Calu3 (cell line): Measurements from ENCODE around the gene AJAP1. TPM values are rescaled to one million over a fixed set of nuclear protein-coding genes. Genes with fewer than 3 reads are reported as not detected.

Experiments used
- BruUV-seq: library from RNA; stranded (reverse); fragments of 400-500 nt; replicated peaks from 2 replicates; lab custom pipeline; 2021; lab: Mats Ljungman, UMichigan
- CTCF ChIA-PET: fragments of 300-600 bp; sonication (Branson Sonifier 250); formaldehyde crosslinking; loops from one replicate; lab custom pipeline; 2022; ENCODE audit warnings: antibody characterized with exemption; lab: Charles Lee
- DNase-seq: peaks from one replicate; pipeline ENCODE4 v3.0.0; 2022
- H3K27ac Mint-ChIP-seq: one replicate; pipeline ENCODE4 v1.8.0; 2022; ENCODE audit warnings: mixed read lengths; ENCODE audit not compliant: unreplicated experiment
- H3K27me3 Mint-ChIP-seq: one replicate; pipeline ENCODE4 v1.8.0; 2022; ENCODE audit warnings: mixed read lengths; ENCODE audit not compliant: unreplicated experiment
- H3K36me3 Mint-ChIP-seq: one replicate; pipeline ENCODE4 v1.8.0; 2022; ENCODE audit warnings: mild to moderate bottlenecking, moderate library complexity, mixed read lengths; ENCODE audit not compliant: insufficient read depth, unreplicated experiment
- H3K4me1 Mint-ChIP-seq: one replicate; pipeline ENCODE4 v1.8.0; 2022; ENCODE audit warnings: mild to moderate bottlenecking, low read depth, mixed read lengths; ENCODE audit not compliant: unreplicated experiment
- H3K4me3 Mint-ChIP-seq: one replicate; pipeline ENCODE4 v1.8.0; 2022; ENCODE audit warnings: mild to moderate bottlenecking, low read depth, moderate library complexity, mixed read lengths; ENCODE audit not compliant: unreplicated experiment
- H3K9me3 Mint-ChIP-seq: one replicate; pipeline ENCODE4 v1.8.0; 2022; ENCODE audit warnings: low read depth, mixed read lengths; ENCODE audit not compliant: unreplicated experiment
- CTCF ChIP-seq: fragments of 200-600 bp; IDR thresholded peaks from one replicate; pipeline ENCODE4 v1.8.0; 2022; ENCODE audit warnings: antibody characterized with exemption; ENCODE audit not compliant: unreplicated experiment
- intact Hi-C: fragments of 100-400 bp; cut with micrococcal nuclease; formaldehyde crosslinking; loops from one replicate; pipeline ENCODE4 v1.10.0; 2022; ENCODE audit not compliant: unreplicated experiment
- total RNA-seq: library from RNA; stranded (reverse); gene quantifications from 2 replicates; pipeline ENCODE4 v1.2.3, GENCODE V29; 2022

Gene AJAP1
- total RNA-seq, 1 experiment from 2014 or later, result not detected

DNA sequence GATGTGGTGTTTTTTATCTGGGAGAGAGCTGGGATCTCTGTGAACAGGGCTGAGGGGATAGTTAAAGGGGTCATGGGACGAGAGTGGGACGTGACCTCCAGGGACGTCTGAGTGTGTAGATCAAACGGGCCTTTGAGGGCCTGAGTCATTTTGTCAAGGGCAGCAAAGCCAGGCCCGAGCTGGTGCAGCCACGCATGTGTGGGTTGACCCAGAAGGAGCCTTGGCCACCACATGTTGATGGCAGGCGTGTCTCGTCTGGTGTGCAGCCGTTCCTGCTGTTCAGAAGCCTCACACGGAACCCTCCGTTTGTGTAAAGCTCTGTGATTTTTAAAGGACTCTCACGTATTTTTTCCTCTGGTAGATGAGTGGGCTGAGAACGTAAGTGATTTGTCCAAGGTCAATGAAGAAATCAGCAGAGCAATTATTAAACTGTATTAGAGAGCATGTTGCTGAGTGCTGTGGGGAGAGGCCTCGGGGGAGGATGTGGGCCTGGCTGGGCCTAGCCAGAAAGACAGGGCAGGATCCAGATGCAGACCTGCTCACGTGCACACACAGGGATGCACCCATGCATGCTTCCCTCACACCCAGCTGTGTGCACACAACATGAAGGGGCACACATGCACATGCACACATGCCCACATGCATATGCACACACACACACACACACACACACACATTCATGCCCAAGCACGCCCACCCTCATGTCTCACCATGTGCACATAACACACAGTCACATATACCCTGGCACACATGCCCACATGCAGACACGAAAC is 89.8 kb downstream of the AJAP1 start:
- no peak overlapping the region for H3K4me3 Mint-ChIP-seq
- peaks cover 5% of the 10 kb centered on the region for H3K9me3 Mint-ChIP-seq
- H3K27ac Mint-ChIP-seq, result no peak overlapping the region
- no peaks in the 10 kb centered on the region for H3K27me3 Mint-ChIP-seq
- CTCF ChIA-PET, result no interaction called here
- TF ChIP-seq CTCF, result no peak
- H3K4me1 Mint-ChIP-seq, result no peaks in the 10 kb centered on the region
- intact Hi-C loops, result no loop called here
- H3K36me3 Mint-ChIP-seq, result no peaks in the 10 kb centered on the region
- BruUV-seq, result no TSS peak
- DNase-seq, result no peak

DNA sequence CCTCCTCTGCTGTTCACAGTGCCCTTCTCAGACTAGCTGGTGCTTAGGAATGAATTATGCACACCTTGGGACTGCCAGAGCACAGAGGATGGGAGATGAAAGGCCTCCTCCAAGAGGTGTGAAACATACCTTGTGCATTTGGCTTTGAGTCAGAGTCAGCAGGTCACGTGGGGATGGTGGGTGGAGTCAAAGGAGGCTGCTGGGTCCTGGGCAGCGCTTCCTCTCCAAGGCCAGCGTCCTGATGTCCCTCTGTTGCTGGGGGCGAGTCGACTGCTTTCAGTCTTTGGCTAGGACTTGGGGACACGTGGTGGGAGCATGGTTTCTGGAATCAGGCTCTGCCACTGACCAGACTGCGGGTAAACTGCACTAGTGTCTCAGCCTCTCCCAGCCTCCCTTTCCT is 91.2 kb downstream of the AJAP1 start:
- CTCF ChIA-PET, result no interaction called here
- DNase-seq, result no peak
- H3K9me3 Mint-ChIP-seq, result peaks cover 5% of the 10 kb centered on the region
- intact Hi-C loops, result no loop called here
- no peak overlapping the region for H3K27ac Mint-ChIP-seq
- no peaks in the 10 kb centered on the region for H3K4me1 Mint-ChIP-seq
- no peaks in the 10 kb centered on the region for H3K36me3 Mint-ChIP-seq
- BruUV-seq, result no TSS peak
- no peaks in the 10 kb centered on the region for H3K27me3 Mint-ChIP-seq
- no peak overlapping the region for H3K4me3 Mint-ChIP-seq
- TF ChIP-seq CTCF, result no peak

DNA sequence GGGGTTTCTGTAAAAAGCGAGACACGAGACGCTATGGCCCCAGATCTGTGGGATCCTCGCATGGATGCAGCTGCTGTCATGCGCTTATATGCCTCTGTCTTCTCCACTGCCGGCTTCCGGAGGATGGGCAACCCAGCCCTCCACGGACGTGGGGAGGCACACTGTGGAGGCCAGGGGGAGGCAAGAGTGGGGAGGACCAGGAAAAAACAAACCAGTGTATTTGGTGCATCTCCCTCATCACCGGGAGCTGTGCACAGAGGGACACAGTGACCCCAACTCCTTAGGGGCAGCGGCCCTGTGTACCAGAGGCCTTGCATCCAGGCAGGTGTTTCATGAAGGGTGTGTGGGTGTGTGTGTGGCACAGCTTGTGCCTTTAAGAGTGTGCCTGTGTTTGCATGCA is 95.0 kb downstream of the AJAP1 start:
- no peaks in the 10 kb centered on the region for H3K36me3 Mint-ChIP-seq
- H3K27me3 Mint-ChIP-seq, result no peaks in the 10 kb centered on the region
- CTCF ChIA-PET, result no interaction called here
- DNase-seq, result no peak
- H3K4me1 Mint-ChIP-seq, result no peaks in the 10 kb centered on the region
- intact Hi-C loops, result no loop called here
- BruUV-seq, result no TSS peak
- H3K27ac Mint-ChIP-seq, result no peak overlapping the region
- H3K9me3 Mint-ChIP-seq, result peaks cover 2% of the 10 kb centered on the region
- TF ChIP-seq CTCF, result no peak
- H3K4me3 Mint-ChIP-seq, result no peak overlapping the region

DNA sequence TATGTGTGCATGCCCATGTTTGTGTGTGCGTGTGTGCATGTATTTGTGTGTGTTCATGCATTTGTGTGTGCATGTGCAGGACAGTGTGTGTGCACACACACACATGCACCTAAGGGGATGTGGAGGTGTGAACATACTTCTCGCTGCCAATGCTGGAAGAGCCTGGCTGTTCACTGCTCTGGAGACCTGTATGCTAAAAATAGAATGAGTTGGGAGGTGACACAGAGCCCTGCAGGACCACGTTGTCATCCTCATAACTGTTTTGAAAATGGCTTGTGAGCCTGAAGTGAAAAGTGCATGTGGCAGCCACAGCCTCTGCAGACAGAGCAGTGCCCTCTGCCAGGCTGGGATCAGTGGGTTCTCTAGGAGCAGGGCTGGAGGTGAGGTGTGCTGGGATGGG is 95.8 kb downstream of the AJAP1 start:
- H3K9me3 Mint-ChIP-seq, result peaks cover 2% of the 10 kb centered on the region
- intact Hi-C loops, result no loop called here

More for the DNA sequence above, 95.8 kb downstream of the AJAP1 start:
- BruUV-seq, result no TSS peak
- H3K4me3 Mint-ChIP-seq, result no peak overlapping the region
- CTCF ChIA-PET, result no interaction called here
- H3K27me3 Mint-ChIP-seq, result no peaks in the 10 kb centered on the region
- no peak overlapping the region for H3K27ac Mint-ChIP-seq
- no peaks in the 10 kb centered on the region for H3K4me1 Mint-ChIP-seq
- TF ChIP-seq CTCF, result no peak
- DNase-seq, result no peak
- H3K36me3 Mint-ChIP-seq, result no peaks in the 10 kb centered on the region
